Transverse colon (tissue), 4 donors: ENCODE results near the gene EDNRB. TPM values are rescaled to one million over a fixed set of nuclear protein-coding genes. Genes with fewer than 3 reads are reported as not detected.
"Not testable (repeated sequence)": the region's sequence is repeated elsewhere in the genome, so short reads cannot be mapped to it uniquely, and the experiment has no call there.

Experiments used
- DNase-seq: peaks from one replicate; pipeline ENCODE4 v3.0.0-alpha.2; 2019
- H3K27ac ChIP-seq, 4 donors: fragments of 200-600 bp; sonication (generic); 2 replicates each; pipeline ENCODE4 v1.5.1; 2016 to 2018; ENCODE audit warnings: inconsistent platforms in 4 of 4
- H3K27me3 ChIP-seq: fragments of 200-600 bp; sonication (generic); 2 replicates; pipeline ENCODE4 v1.5.1; 2017; ENCODE audit warnings: inconsistent platforms
- H3K36me3 ChIP-seq, 4 donors: fragments of 200-600 bp; sonication (generic); 2 replicates each; pipeline ENCODE4 v1.5.1; 2017 to 2019; ENCODE audit warnings: inconsistent platforms in 4 of 4
- H3K4me1 ChIP-seq, 4 donors: fragments of 200-600 bp; sonication (generic); 2 replicates each; pipeline ENCODE4 v1.5.1; 2017 to 2020; ENCODE audit warnings: inconsistent platforms in 4 of 4
- H3K4me3 ChIP-seq, 4 donors: fragments of 200-600 bp; sonication (generic); 1 replicate in 1 of 4; 2 replicates in 3 of 4; pipeline versions ENCODE4 v1.5.1 to v1.6.1; 2017 to 2019; ENCODE audit warnings: inconsistent platforms in 4 of 4
- H3K9me3 ChIP-seq, 2 donors: fragments of 200-600 bp; sonication (generic); 2 replicates each; pipeline ENCODE4 v1.5.1; 2017 to 2019; ENCODE audit warnings: inconsistent platforms in 2 of 2
- EP300 ChIP-seq: sonication (generic); formaldehyde crosslinking; IDR thresholded peaks from one replicate; pipeline ENCODE4 v1.6.1; 2017; ENCODE audit warnings: antibody characterized with exemption, low read depth
- POLR2A ChIP-seq: fragments of 450-650 bp; IDR thresholded peaks from one replicate; pipeline ENCODE4 v1.6.1; 2016; ENCODE audit warnings: antibody characterized with exemption, mild to moderate bottlenecking, moderate library complexity
- POLR2AphosphoS5 ChIP-seq, 3 donors: sonication (generic); formaldehyde crosslinking; IDR thresholded peaks; one replicate each; pipeline ENCODE4 v1.6.1; 2016; ENCODE audit warnings: antibody characterized with exemption in 3 of 3
- WGBS, 2 donors: methylation state at CpG; one replicate each; pipeline ENCODE4 v1.1.5; 2018; ENCODE audit warnings: low coverage in 1 of 2; 5-methylcytosine and 5-hydroxymethylcytosine counted together
- in situ Hi-C, 4 donors: fragments of 200-750 bp; cut with MboI; loops; one replicate each; pipeline versions ENCODE4 v1.15.0 to v1.15.1; 2017; ENCODE audit warnings: low sequenced_read_pairs in 3 of 4, low pct_ligation_motif_present in 1 of 4, low pct_unique_long_range_greater_than_20kb in 1 of 4
- intact Hi-C: fragments of 100-400 bp; cut with DNase I; formaldehyde crosslinking; loops from one replicate; pipeline ENCODE4 v1.15.1; 2023; ENCODE audit warnings: low total_unique reads
- total RNA-seq, 4 donors: library from RNA; depleted of rRNA; stranded (reverse); fragments of >200 nt; gene quantifications; one replicate each; pipeline ENCODE4 v1.1.0, GENCODE V29; 2016
- TF ChIP-seq, protein P1 (sequence below), 5 experiments: fragments of 200-600 bp in 3 of 5; fragments of 450-650 bp in 2 of 5; sonication (generic) in 3 of 5; IDR thresholded peaks; 1 replicate in 2 of 5; 2 replicates in 3 of 5; pipeline ENCODE4 v1.5.1; 2016 to 2017; ENCODE audit warnings: antibody characterized with exemption in 5 of 5, inconsistent platforms in 3 of 5, mild to moderate bottlenecking in 2 of 5, moderate library complexity in 1 of 5

The EDNRB gene
- total RNA-seq, 4 donors from 2014 or later: 5.5 to 14.6 (median 8.8) TPM

DNA sequence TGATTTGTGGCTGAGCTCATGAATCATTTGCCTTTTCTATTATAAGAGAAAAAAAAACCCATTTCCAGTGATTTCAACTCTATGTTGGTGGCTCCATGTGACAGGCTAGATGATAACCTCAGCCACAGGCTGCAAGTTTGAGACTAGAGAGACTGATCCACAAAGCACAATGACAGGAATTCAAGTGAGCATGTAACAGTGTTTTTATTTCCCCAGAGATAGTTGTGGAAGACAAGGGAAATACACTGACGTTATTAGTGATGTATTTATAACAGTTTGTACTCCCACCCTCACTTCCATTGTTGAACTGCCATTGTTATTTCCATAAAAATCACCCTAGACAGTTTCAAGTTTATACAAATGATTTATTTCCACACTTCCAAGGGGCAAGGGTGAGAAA, 27.9 kb upstream of the EDNRB start:
- H3K27me3 ChIP-seq: no peaks in the 10 kb centered on the region
- TF ChIP-seq POLR2A: no peak
- TF ChIP-seq, protein P1, sequence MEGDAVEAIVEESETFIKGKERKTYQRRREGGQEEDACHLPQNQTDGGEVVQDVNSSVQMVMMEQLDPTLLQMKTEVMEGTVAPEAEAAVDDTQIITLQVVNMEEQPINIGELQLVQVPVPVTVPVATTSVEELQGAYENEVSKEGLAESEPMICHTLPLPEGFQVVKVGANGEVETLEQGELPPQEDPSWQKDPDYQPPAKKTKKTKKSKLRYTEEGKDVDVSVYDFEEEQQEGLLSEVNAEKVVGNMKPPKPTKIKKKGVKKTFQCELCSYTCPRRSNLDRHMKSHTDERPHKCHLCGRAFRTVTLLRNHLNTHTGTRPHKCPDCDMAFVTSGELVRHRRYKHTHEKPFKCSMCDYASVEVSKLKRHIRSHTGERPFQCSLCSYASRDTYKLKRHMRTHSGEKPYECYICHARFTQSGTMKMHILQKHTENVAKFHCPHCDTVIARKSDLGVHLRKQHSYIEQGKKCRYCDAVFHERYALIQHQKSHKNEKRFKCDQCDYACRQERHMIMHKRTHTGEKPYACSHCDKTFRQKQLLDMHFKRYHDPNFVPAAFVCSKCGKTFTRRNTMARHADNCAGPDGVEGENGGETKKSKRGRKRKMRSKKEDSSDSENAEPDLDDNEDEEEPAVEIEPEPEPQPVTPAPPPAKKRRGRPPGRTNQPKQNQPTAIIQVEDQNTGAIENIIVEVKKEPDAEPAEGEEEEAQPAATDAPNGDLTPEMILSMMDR (IDR thresholded peaks at IDR 0.05): no peak
- no peak overlapping the region for H3K27ac ChIP-seq
- in situ Hi-C loops: no loop called here
- H3K4me3 ChIP-seq: no peak overlapping the region
- intact Hi-C loops: no loop called here
- no peaks in the 10 kb centered on the region for H3K9me3 ChIP-seq
- no peaks in the 10 kb centered on the region for H3K4me1 ChIP-seq
- WGBS, 2 donors: 20 to 38% methylated on average over 1 of the region's 1 CpG
- DNase-seq: no peak
- no peaks in the 10 kb centered on the region for H3K36me3 ChIP-seq

DNA sequence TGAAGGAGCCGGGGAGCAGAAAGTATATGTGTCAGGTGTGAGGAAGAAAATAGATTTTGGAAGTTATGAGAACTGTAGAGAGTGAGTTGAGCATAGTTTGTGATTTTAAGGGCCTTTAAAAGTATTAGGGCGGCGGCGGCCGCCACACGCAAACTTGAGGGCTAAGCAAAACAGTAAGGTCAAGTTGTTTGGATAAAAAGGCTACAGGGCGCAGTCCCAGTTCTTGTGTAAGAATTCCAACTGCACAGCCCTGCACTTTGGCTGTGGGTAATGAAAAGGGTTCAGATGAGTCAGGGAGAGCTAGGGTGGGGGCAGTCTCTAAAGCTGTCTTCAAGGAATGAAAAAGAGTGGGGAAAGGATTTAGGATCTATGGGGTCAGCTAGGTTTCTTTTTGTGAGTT, 16.4 kb upstream of the EDNRB start:
- DNase-seq, H3K4me3 ChIP-seq, in situ Hi-C loops, H3K36me3 ChIP-seq, intact Hi-C loops, H3K27me3 ChIP-seq, H3K9me3 ChIP-seq, H3K27ac ChIP-seq, H3K4me1 ChIP-seq: not testable (repeated sequence)
- WGBS, 2 donors: 80 to 84% methylated on average over 1 to 7 of the region's 7 CpGs

DNA sequence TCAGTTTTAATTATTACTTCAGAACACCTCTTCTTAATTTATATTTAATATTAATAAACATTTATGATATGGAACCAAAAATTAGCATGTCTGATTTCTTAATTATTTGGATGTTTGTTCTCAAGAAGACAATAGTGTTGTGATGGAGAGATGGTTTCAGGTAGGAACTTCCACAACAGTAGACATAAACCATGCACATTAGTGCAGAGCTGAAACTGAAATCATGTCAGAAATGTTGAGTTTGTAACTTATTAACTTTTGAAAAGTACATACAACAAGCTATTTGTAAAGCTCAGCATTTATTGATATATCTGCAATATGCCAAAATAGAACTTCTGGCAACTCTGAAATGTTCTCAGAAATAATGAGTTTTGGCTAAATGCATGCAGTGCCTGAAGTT, 11.8 kb upstream of the EDNRB start:
- Histone ChIP-seq H3K36me3 (no peaks in the 10 kb centered on the region), H3K27ac (no peak overlapping the region), H3K4me3 (no peak overlapping the region), H3K9me3 (no peaks in the 10 kb centered on the region), H3K27me3 (no peaks in the 10 kb centered on the region), H3K4me1 (no peaks in the 10 kb centered on the region)
- in situ Hi-C loops: no loop called here
- no peak for DNase-seq
- intact Hi-C loops: no loop called here
- TF ChIP-seq POLR2A (no peak), EP300 (no peak), POLR2AphosphoS5 (IDR thresholded peaks at IDR 0.05) (no peak)
- TF ChIP-seq, protein P1 (IDR thresholded peaks at IDR 0.05): no peak

DNA sequence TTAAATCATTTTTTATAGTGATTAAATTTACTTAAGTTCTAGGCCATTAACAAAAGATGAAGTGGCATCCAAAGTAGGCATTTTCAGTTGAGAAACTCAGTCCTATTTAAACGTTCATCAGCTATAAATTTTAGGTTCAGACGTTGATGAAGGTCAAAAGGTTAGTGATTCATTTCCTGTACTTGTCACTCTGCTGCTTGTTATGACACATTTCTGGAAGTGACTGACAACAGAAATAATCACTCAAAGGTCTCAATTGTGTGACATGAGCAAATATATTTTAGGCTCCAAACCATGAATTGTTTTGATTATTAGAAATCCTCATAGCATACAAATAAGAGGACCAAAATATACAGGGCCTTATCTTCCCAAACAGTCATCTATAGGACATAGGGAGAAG, 10.3 kb upstream of the EDNRB start:
- Histone ChIP-seq H3K4me3 (no peak overlapping the region), H3K27me3 (no peaks in the 10 kb centered on the region), H3K27ac (no peak overlapping the region), H3K4me1 (no peaks in the 10 kb centered on the region), H3K9me3 (no peaks in the 10 kb centered on the region), H3K36me3 (no peaks in the 10 kb centered on the region)
- no peak for DNase-seq
- intact Hi-C loops (no loop called here), in situ Hi-C loops (no loop called here)
- TF ChIP-seq, protein P1 (IDR thresholded peaks at IDR 0.05): no peak
- TF ChIP-seq POLR2A: no peak
- TF ChIP-seq POLR2AphosphoS5 (IDR thresholded peaks at IDR 0.05): no peak
- TF ChIP-seq EP300: no peak
- 0 to 6% methylated on average over 2 of the region's 2 CpGs for WGBS, 2 donors

DNA sequence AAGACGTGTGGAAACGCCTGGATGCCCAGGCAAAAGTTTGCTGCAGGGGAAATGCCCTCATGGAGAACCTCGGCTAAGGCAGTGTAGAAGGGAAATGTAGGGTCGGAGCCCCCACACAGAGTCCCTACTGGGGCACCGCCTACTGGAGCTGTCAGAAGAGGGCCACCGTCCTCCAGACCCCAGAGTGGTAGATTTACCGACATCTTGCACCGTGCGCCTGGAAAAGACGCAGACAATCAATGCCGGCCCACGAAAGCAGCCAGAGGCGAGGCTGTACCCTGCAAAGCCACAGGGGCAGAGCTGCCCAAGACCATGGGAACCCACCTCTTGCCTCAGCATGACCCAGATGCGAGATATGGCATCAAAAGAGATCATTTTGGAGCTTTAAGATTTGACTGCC, 7.0 kb upstream of the EDNRB start:
- TF ChIP-seq, protein P1 (IDR thresholded peaks at IDR 0.05): no peak
- no peak for TF ChIP-seq EP300
- TF ChIP-seq POLR2A: no peak
- TF ChIP-seq POLR2AphosphoS5 (IDR thresholded peaks at IDR 0.05): no peak
- no peaks in the 10 kb centered on the region for H3K9me3 ChIP-seq
- peaks cover 0 to 1% (median 0%) of the 10 kb centered on the region in 4 donors for H3K36me3 ChIP-seq
- whole genome bisulfite sequencing, 2 donors: 92% methylated on average over 14 of the region's 14 CpGs; no CpG with 5 or more reads in 1 of the 2 donors
- no peaks in the 10 kb centered on the region for H3K27me3 ChIP-seq
- in situ Hi-C loops: no loop called here
- intact Hi-C loops: no loop called here
- H3K4me3 ChIP-seq: no peak overlapping the region
- no peak for DNase-seq
- H3K27ac ChIP-seq: no peak overlapping the region
- no peaks in the 10 kb centered on the region for H3K4me1 ChIP-seq
